Measurements from ENCODE around the gene ATXN1. TPM values are rescaled to one million over a fixed set of nuclear protein-coding genes. Genes with fewer than 3 reads are reported as not detected.

The ATXN1 gene
- total and polyA plus RNA-seq, 3 donors from 2014 or later, result 12.8 to 84.1 (median 64.3) TPM

DNA sequence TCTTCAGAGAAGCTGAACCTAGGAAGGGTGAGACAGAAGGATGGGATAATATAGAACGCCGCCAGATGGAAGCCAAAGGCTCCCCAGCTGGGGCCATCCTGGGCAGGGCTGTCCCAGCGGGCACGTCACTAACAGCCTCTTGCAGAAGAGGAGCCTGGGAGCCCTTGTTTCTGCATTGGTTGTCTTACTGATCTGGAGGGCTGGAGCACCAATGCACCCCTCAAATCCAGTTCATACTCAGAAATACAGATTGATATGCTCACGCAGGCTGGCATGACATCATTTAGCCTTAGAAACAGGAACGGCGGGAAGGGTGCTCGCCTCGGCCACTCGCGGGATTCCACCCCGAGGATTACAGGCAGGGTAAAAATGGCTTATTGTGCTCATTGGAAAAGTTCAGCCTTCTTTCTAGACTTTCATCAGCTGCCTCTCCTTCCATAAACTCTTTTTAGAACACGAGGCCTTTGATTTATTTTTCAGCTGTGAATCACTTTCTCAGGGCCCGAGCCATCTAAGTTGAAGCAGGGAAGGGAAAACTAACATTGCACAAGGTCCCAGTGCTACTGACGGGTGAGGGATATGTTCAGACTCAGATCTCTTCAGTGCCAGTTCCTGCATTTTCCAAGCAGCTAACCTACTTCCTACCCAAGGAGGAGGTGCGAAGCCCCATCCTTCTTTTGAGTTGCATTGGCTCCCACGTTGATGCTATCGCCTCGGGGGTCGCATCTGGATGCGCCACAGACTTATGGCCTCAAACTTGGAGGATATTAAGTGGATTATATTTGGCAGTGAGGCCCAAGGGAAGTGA, 440.5 kb downstream of the ATXN1 start:
- Histone ChIP-seq H3K4me1 (peaks cover 62% of the 10 kb centered on the region), H3K27me3 (no peaks in the 10 kb centered on the region), H3K27ac (peak overlapping the region; percentile 85), H3K36me3 (ENCODE audit: low read depth, missing control alignments) (no peaks in the 10 kb centered on the region), H3K4me3 (no peak overlapping the region), H3K9me3 (no peaks in the 10 kb centered on the region)
- DNase-seq, result no peak
- TF ChIP-seq POLR2A (IDR thresholded peaks at IDR 0.05) (no peak), CTCF (IDR thresholded peaks at IDR 0.05) (no peak)
- intact Hi-C loops (cut with DNase I; ENCODE audit: low total_unique reads), result no loop called here
- 78 to 80% methylated on average over 21 of the region's 21 CpGs for WGBS, 2 donors

DNA sequence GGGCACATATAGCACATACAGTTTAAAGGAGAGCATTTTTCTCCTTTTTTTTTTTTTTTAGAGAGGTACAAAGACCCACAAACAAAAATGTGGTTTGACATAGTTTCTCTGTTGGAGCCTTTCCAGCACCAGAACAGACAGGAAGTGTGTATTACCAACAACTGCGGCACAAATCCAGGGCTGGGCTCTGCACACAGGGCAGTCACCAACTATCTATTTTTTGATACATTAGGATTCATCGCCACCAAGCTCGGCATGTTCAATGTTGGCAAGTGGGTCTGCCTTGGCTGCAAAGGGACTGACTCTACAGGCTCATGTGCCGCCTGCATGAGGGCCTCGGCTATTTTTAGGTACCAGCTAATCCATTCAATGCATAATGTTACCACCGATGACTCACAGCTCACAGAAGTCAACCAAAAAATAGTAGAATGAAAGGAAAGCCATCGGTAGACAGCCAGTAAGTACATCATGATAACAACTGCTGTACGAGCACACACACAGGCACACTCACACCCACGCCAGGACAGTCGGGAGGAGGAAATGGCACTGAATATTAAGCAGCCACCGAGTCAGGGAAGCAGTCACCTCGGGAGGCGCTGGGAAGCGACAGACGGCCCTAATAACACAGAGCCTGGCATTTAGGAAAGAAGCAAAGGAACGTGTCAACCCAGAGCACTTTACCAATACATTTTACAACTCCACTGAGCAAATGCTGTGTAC, 441.3 kb downstream of the ATXN1 start:
- intact Hi-C loops (cut with DNase I; ENCODE audit: low total_unique reads), result no loop called here
- 25 to 47% methylated on average over 16 of the region's 16 CpGs for WGBS, 2 donors
- Histone ChIP-seq H3K27ac (peak overlapping the region; percentile 85), H3K9me3 (no peaks in the 10 kb centered on the region), H3K4me1 (peaks cover 54% of the 10 kb centered on the region), H3K27me3 (no peaks in the 10 kb centered on the region), H3K36me3 (ENCODE audit: low read depth, missing control alignments) (no peaks in the 10 kb centered on the region), H3K4me3 (no peak overlapping the region)
- TF ChIP-seq POLR2A (IDR thresholded peaks at IDR 0.05) (no peak), CTCF (IDR thresholded peaks at IDR 0.05) (no peak)
- peak; percentile 93 for DNase-seq

DNA sequence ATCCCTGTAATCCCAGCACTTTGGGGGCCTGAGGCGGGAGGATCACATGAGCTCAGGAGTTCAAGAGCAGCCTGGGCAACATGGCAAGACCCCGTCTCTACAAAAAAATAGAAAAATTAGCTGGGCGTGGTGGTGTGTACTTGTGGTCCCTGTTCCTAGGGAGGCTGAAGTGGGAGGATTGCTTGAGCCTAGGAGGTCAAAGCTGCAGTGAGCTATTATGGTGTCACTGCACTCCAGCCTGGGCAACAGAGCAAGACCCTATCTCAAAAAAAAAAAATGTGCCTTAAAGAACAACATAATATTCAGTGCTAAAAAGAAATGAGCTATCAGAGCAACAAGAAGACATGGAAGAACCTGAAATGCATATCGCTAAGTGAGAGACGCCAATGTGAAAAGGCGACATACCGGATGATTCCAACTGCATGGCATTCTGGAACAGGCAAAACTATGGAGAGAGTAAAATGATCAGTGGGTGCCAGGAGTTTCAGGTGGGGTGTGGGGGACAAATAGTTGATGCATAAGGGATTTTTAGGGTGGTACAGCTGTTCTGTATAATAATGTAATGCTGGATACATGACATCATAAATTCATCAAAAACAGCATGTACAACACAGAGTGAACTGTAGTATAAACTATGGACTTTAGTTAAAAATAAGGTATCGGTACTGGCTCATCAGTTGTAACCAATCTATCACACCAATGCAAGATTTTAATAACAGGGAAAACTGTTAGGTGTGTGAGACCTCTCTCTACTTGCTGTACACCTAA, 442.1 kb downstream of the ATXN1 start:
- intact Hi-C loops (cut with DNase I; ENCODE audit: low total_unique reads), result no loop called here
- 93 to 94% methylated on average over 8 of the region's 8 CpGs for WGBS, 2 donors
- H3K27ac ChIP-seq, result peak overlapping the region; percentile 43 to 85
- H3K9me3 ChIP-seq, result no peaks in the 10 kb centered on the region
- DNase-seq, result no peak
- TF ChIP-seq POLR2A (IDR thresholded peaks at IDR 0.05) (no peak), CTCF (IDR thresholded peaks at IDR 0.05) (no peak)
- peaks cover 49% of the 10 kb centered on the region for H3K4me1 ChIP-seq
- no peaks in the 10 kb centered on the region for H3K36me3 ChIP-seq (ENCODE audit: low read depth, missing control alignments)
- no peak overlapping the region for H3K4me3 ChIP-seq
- no peaks in the 10 kb centered on the region for H3K27me3 ChIP-seq

DNA sequence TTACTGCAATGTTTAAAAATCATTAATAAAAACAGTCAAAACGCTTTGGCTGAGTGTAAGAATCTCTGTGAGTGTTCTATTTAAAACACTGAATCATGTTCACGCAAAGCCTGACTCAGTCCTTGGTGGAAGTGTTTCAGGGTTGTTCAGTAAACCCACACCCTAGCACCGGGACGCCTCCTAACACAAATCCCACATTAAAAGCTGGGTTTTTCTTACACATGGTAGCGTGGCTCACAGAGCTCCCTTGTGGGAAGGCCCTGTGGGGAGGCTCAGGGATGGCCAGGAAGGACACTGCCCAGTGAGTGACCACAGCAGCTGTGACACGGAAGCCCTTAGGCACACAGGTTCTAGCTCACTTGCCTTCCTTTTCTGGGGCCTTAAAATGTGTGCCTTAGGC, 442.7 kb downstream of the ATXN1 start:
- H3K9me3 ChIP-seq, result no peaks in the 10 kb centered on the region
- 71 to 75% methylated on average over 6 of the region's 6 CpGs for WGBS, 2 donors
- H3K4me1 ChIP-seq, result peaks cover 43% of the 10 kb centered on the region
- H3K27ac ChIP-seq, result peak overlapping the region; percentile 39 to 43
- H3K36me3 ChIP-seq (ENCODE audit: low read depth, missing control alignments), result no peaks in the 10 kb centered on the region
- DNase-seq, result no peak
- H3K27me3 ChIP-seq, result no peaks in the 10 kb centered on the region
- intact Hi-C loops (cut with DNase I; ENCODE audit: low total_unique reads), result no loop called here
- no peak for TF ChIP-seq POLR2A (IDR thresholded peaks at IDR 0.05)
- no peak for TF ChIP-seq CTCF (IDR thresholded peaks at IDR 0.05)
- H3K4me3 ChIP-seq, result no peak overlapping the region

All from testis (tissue), 3 donors.